Natural killer cell (primary cell): ENCODE results near the gene TEC. TPM values are rescaled to one million over a fixed set of nuclear protein-coding genes. Genes with fewer than 3 reads are reported as not detected.

Experiments used
- ATAC-seq, 3 donors: fragments of 150-1000 bp in 2 of 3; fragments of 200-7000 bp in 1 of 3; cut with Tn5 transposase; 1 replicate in 1 of 3; 2 replicates in 2 of 3; pipeline ENCODE4 v1.10.0; 2021; ENCODE audit warnings: mild to moderate bottlenecking in 2 of 3, moderate library complexity in 2 of 3
- DNase-seq, 2 donors: peaks; one replicate each; pipeline versions ENCODE4 v3.0.0 to v3.0.0-alpha.2; 2013 to 2021; ENCODE audit warnings: mixed read lengths in 1 of 2
- H3K27ac ChIP-seq: one replicate; pipeline ENCODE4 v1.5.1; 2013; ENCODE audit warnings: mild to moderate bottlenecking, low read length
- H3K27me3 ChIP-seq: one replicate; pipeline ENCODE4 v1.6.1; 2013; ENCODE audit warnings: low read length; ENCODE audit not compliant: control insufficient read depth, insufficient read depth
- H3K36me3 ChIP-seq: one replicate; pipeline ENCODE4 v1.6.1; 2013; ENCODE audit warnings: low read length; ENCODE audit not compliant: control insufficient read depth, insufficient read depth
- H3K4me1 ChIP-seq: one replicate; pipeline ENCODE4 v1.6.1; 2013; ENCODE audit warnings: low read length; ENCODE audit not compliant: control insufficient read depth, insufficient read depth
- H3K4me3 ChIP-seq: one replicate; pipeline ENCODE4 v1.5.1; 2013; ENCODE audit warnings: low read length
- H3K9me3 ChIP-seq: one replicate; pipeline ENCODE4 v1.6.1; 2013; ENCODE audit warnings: low read length; ENCODE audit not compliant: control insufficient read depth, insufficient read depth
- H3K27ac Mint-ChIP-seq, 2 donors: one replicate each; pipeline ENCODE4 v1.8.0; 2022; ENCODE audit warnings: mild to moderate bottlenecking in 2 of 2, mixed read lengths in 2 of 2, moderate library complexity in 1 of 2
- H3K27me3 Mint-ChIP-seq, 2 donors: one replicate each; pipeline ENCODE4 v1.8.0; 2022; ENCODE audit warnings: low read depth in 2 of 2, mixed read lengths in 2 of 2
- H3K36me3 Mint-ChIP-seq: one replicate; pipeline ENCODE4 v1.8.0; 2022; ENCODE audit warnings: mixed read lengths
- H3K4me1 Mint-ChIP-seq, 2 donors: one replicate each; pipeline ENCODE4 v1.8.0; 2022; ENCODE audit warnings: mixed read lengths in 2 of 2
- H3K4me3 Mint-ChIP-seq: one replicate; pipeline ENCODE4 v1.8.0; 2022; ENCODE audit warnings: mild to moderate bottlenecking, moderate library complexity, mixed read lengths
- H3K9me3 Mint-ChIP-seq, 2 donors: one replicate each; pipeline ENCODE4 v1.8.0; 2022; ENCODE audit warnings: mixed read lengths in 2 of 2
- CTCF ChIP-seq: fragments of 200-600 bp; IDR thresholded peaks from one replicate; pipeline ENCODE4 v1.8.0; 2022; ENCODE audit warnings: antibody characterized with exemption
- WGBS: methylation state at CpG from one replicate; pipeline ENCODE4 v1.1.7; 2013; ENCODE audit warnings: missing lambda C conversion rate; ENCODE audit not compliant: insufficient coverage; 5-methylcytosine and 5-hydroxymethylcytosine counted together
- intact Hi-C: fragments of 100-400 bp; cut with micrococcal nuclease; formaldehyde crosslinking; loops from one replicate; pipeline ENCODE4 v1.14.2; 2022
- total RNA-seq, 4 donors: library from RNA; stranded (reverse); fragments of 120-200 nt in 1 of 4; gene quantifications; one replicate each; pipeline versions ENCODE4 v1.2.3 to v1.2.4, GENCODE V29; 2013 to 2022

TEC gene
- total RNA-seq, 3 donors from 2014 or later (not counting 1 experiment from before 2014, with no cell fraction given): 4.0 to 7.4 (median 4.7) TPM

- H3K27me3 Mint-ChIP-seq: no peaks in the 10 kb centered on the region
Measured at GRCh38 chr4:48308901-48309300, 39.3 kb upstream of the TEC start.

GRCh38 chr4:48307528-48307927 is 37.9 kb upstream of the TEC start:
- H3K36me3 Mint-ChIP-seq: no peaks in the 10 kb centered on the region
- intact Hi-C loops: no loop called here
- H3K4me1 ChIP-seq: no peaks in the 10 kb centered on the region

More at GRCh38 chr4:48308901-48309300, 39.3 kb upstream of the TEC start:
- Histone ChIP-seq H3K4me3 (no peak overlapping the region), H3K4me1 (no peaks in the 10 kb centered on the region), H3K36me3 (no peaks in the 10 kb centered on the region), H3K9me3 (no peaks in the 10 kb centered on the region), H3K27ac (no peak overlapping the region), H3K27me3 (no peaks in the 10 kb centered on the region)
- DNase-seq (no peak), ATAC-seq (no peak)
- Mint-ChIP-seq H3K9me3 (no peaks in the 10 kb centered on the region), H3K4me1 (no peaks in the 10 kb centered on the region), H3K4me3 (no peak overlapping the region), H3K36me3 (no peaks in the 10 kb centered on the region), H3K27ac (no peak overlapping the region)
- no peak for TF ChIP-seq CTCF
- 100% methylated on average over 2 of the region's 2 CpGs for WGBS
- intact Hi-C loops: no loop called here

DNA sequence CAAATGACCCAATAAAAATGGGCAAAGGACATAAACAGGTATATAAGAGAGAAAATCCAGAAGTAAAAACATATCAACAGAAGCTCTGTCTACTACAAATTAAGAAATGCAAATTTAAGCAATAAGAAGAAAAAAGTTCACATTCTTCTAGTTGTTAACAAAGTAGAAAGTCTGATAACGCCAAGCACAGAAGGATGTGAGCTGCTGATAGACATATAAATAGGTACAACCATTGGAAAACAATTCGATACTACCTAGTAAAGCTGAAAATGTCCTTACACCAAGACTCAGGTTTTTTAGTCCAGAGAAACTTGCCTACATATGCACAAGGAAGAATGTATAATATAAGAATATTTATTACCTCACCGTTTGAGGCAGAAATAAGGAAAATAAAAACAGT is 35.9 kb upstream of the TEC start:
- DNase-seq (no peak), ATAC-seq (no peak)
- Mint-ChIP-seq H3K27ac (no peak overlapping the region), H3K9me3 (no peaks in the 10 kb centered on the region), H3K4me1 (no peaks in the 10 kb centered on the region), H3K27me3 (peaks cover 6 to 8% of the 10 kb centered on the region in 2 donors), H3K36me3 (no peaks in the 10 kb centered on the region), H3K4me3 (no peak overlapping the region)
- 86% methylated on average over 2 of the region's 3 CpGs for WGBS
- H3K4me1 ChIP-seq: no peaks in the 10 kb centered on the region
- no peak overlapping the region for H3K4me3 ChIP-seq
- TF ChIP-seq CTCF: no peak
- no peak overlapping the region for H3K27ac ChIP-seq
- no peaks in the 10 kb centered on the region for H3K27me3 ChIP-seq
- no peaks in the 10 kb centered on the region for H3K36me3 ChIP-seq
- H3K9me3 ChIP-seq: no peaks in the 10 kb centered on the region
- intact Hi-C loops: no loop called here

More at GRCh38 chr4:48307528-48307927, 37.9 kb upstream of the TEC start:
- Mint-ChIP-seq H3K4me1 (no peaks in the 10 kb centered on the region), H3K4me3 (no peak overlapping the region), H3K27me3 (peaks cover 0 to 4% of the 10 kb centered on the region in 2 donors), H3K27ac (no peak overlapping the region), H3K9me3 (no peaks in the 10 kb centered on the region)
- H3K36me3 ChIP-seq: no peaks in the 10 kb centered on the region
- no peak overlapping the region for H3K4me3 ChIP-seq
- H3K27me3 ChIP-seq: no peaks in the 10 kb centered on the region
- H3K9me3 ChIP-seq: no peaks in the 10 kb centered on the region
- no peak overlapping the region for H3K27ac ChIP-seq
- 85% methylated on average over 4 of the region's 5 CpGs for WGBS
- DNase-seq: no peak
- no peak for TF ChIP-seq CTCF
- no peak for ATAC-seq

GRCh38 chr4:48300004-48300403 is 30.4 kb upstream of the TEC start:
- intact Hi-C loops: no loop called here
- Mint-ChIP-seq H3K27ac (no peak overlapping the region), H3K27me3 (peaks cover 6 to 8% of the 10 kb centered on the region in 2 donors), H3K9me3 (no peaks in the 10 kb centered on the region), H3K4me1 (peaks cover 13 to 15% of the 10 kb centered on the region in 2 donors), H3K36me3 (no peaks in the 10 kb centered on the region), H3K4me3 (no peak overlapping the region)
- WGBS: 83% methylated on average over 1 of the region's 2 CpGs
- no peak for TF ChIP-seq CTCF
- no peak for ATAC-seq
- Histone ChIP-seq H3K4me1 (peaks cover 4% of the 10 kb centered on the region), H3K27me3 (no peaks in the 10 kb centered on the region), H3K4me3 (no peak overlapping the region), H3K36me3 (no peaks in the 10 kb centered on the region), H3K27ac (no peak overlapping the region), H3K9me3 (no peaks in the 10 kb centered on the region)
- no peak for DNase-seq
